ENCODE measurements around the gene SMIM35.

GRCh38 chr11:118117790-118118601, 31.2 kb upstream of the SMIM35 start:
- no peak for TF ChIP-seq CTCF (conservative IDR thresholded peaks at IDR 0.05; ENCODE audit: low read depth, low read length)
- TF ChIP-seq EZH2phosphoT487 (IDR thresholded peaks at IDR 0.05; ENCODE audit: borderline replicate concordance, low read length), result no peak

Measured in PC-3 (cell line).